GM19468 (cell line): ENCODE data around the gene SEPTIN5.

Experiments used
- ATAC-seq: cut with Tn5 transposase; IDR thresholded peaks from one replicate; pipeline ENCODE4 v1.9.1; 2021; ENCODE audit warnings: mild to moderate bottlenecking, moderate library complexity, moderate number of reproducible peaks; ENCODE audit not compliant: unreplicated experiment; ENCODE audit errors: extremely low read depth

SEPTIN5 gene

GRCh38 chr22:19757140-19757984 lies 43.1 kb downstream of the SEPTIN5 start:
- no peak for ATAC-seq

GRCh38 chr22:19757985-19758895 lies 43.9 kb downstream of the SEPTIN5 start:
- no peak for ATAC-seq

- ATAC-seq, result no peak
Observed at GRCh38 chr22:19758896-19759426, 44.7 kb downstream of the SEPTIN5 start.

GRCh38 chr22:19759427-19760057 lies 45.2 kb downstream of the SEPTIN5 start:
- ATAC-seq, result no peak

- no peak for ATAC-seq
Observed at GRCh38 chr22:19760058-19760950, 46.0 kb downstream of the SEPTIN5 start, which contains the start of gene TBX1. Gene TBX1, plus strand, starts transcription at chr22:19760778. Its CDS starts 66 bp downstream, at chr22:19760844.

- ATAC-seq, result no peak
Observed at GRCh38 chr22:19760951-19761724, 46.8 kb downstream of the SEPTIN5 start.

GRCh38 chr22:19761725-19762567 lies 47.6 kb downstream of the SEPTIN5 start:
- no peak for ATAC-seq

- ATAC-seq, result no peak
Observed at GRCh38 chr22:19762568-19763457, 48.5 kb downstream of the SEPTIN5 start.

- ATAC-seq, result no peak
Observed at GRCh38 chr22:19763458-19764298, 49.4 kb downstream of the SEPTIN5 start.

- ATAC-seq, result no peak
Observed at GRCh38 chr22:19764299-19764593, 49.9 kb downstream of the SEPTIN5 start.

GRCh38 chr22:19764636-19765476 lies 50.6 kb downstream of the SEPTIN5 start:
- ATAC-seq, result no peak

- no peak for ATAC-seq
Observed at GRCh38 chr22:19765477-19766239, 51.4 kb downstream of the SEPTIN5 start.

- ATAC-seq, result no peak
Observed at GRCh38 chr22:19766240-19766510, 51.9 kb downstream of the SEPTIN5 start.

GRCh38 chr22:19766511-19767426 lies 52.5 kb downstream of the SEPTIN5 start:
- ATAC-seq, result no peak
